Activated CD4-positive, CD25-positive, alpha-beta regulatory T cell (primary cell): ENCODE measurements around the gene MYOM3.
"Not testable (repeated sequence)": the region's sequence is repeated elsewhere in the genome, so short reads cannot be mapped to it uniquely, and the experiment has no call there.

Source experiments
- DNase-seq, 4 experiments: peaks; one replicate each; lab custom pipeline; 2025; lab: John Stamatoyannopoulos, UW

Gene MYOM3

GRCh38 chr1:24030976-24031516, 80.9 kb downstream of the MYOM3 start:
- not testable (repeated sequence) for DNase-seq

GRCh38 chr1:24027838-24028468, 84.0 kb downstream of the MYOM3 start:
- DNase-seq = no peak

- DNase-seq = no peak
Observed at GRCh38 chr1:24022581-24023361, 89.2 kb downstream of the MYOM3 start.

- no peak for DNase-seq
Observed at GRCh38 chr1:24021403-24022266, 90.3 kb downstream of the MYOM3 start.

GRCh38 chr1:24020470-24020869, 91.5 kb downstream of the MYOM3 start:
- no peak for DNase-seq

- no peak for DNase-seq
Observed at GRCh38 chr1:24020025-24020424, 91.9 kb downstream of the MYOM3 start.

GRCh38 chr1:24018611-24019580, 93.0 kb downstream of the MYOM3 start:
- DNase-seq = no peak

- DNase-seq = no peak
Observed at GRCh38 chr1:24015221-24016210, 96.4 kb downstream of the MYOM3 start.

- DNase-seq = not testable (repeated sequence)
Observed at GRCh38 chr1:24012878-24013277, 99.1 kb downstream of the MYOM3 start.

GRCh38 chr1:24010650-24011049, 101.3 kb downstream of the MYOM3 start:
- DNase-seq = no peak

- DNase-seq = no peak
Observed at GRCh38 chr1:24009406-24009805, 102.5 kb downstream of the MYOM3 start.

GRCh38 chr1:24008574-24009184, 103.3 kb downstream of the MYOM3 start:
- DNase-seq = not testable (repeated sequence)

- DNase-seq = no peak
Observed at GRCh38 chr1:24007079-24007478, 104.9 kb downstream of the MYOM3 start.
